DMS79 (cell line): ENCODE results near the gene DHRS12.
A peak's percentile ranks its signal among the peaks of the same experiment; 100 is the strongest.

Experiments used
- DNase-seq: peaks from one replicate; lab custom pipeline; 2025; lab: John Stamatoyannopoulos, UW

DHRS12 gene

GRCh38 chr13:51807041-51807440 lies 3.1 kb upstream of the DHRS12 start:
- DNase-seq: no peak

- no peak for DNase-seq
Measured at GRCh38 chr13:51806566-51806965, 2.6 kb upstream of the DHRS12 start.

- DNase-seq: no peak
Measured at GRCh38 chr13:51805925-51806324, 2.0 kb upstream of the DHRS12 start.

GRCh38 chr13:51805313-51805712 lies 1.4 kb upstream of the DHRS12 start:
- DNase-seq: no peak

GRCh38 chr13:51804295-51805172 lies 571 bp upstream of the DHRS12 start:
- DNase-seq: no peak

- DNase-seq: no peak
Measured at GRCh38 chr13:51802631-51803418, 1.1 kb downstream of the DHRS12 start.

- DNase-seq: peak; percentile 41
Measured at GRCh38 chr13:51801631-51802099, 2.3 kb downstream of the DHRS12 start.

GRCh38 chr13:51800486-51800885 lies 3.5 kb downstream of the DHRS12 start:
- no peak for DNase-seq

GRCh38 chr13:51799261-51799660 lies 4.7 kb downstream of the DHRS12 start:
- DNase-seq: no peak

GRCh38 chr13:51797664-51798488 lies 6.1 kb downstream of the DHRS12 start:
- DNase-seq: peak; percentile 76

GRCh38 chr13:51796546-51796945 lies 7.4 kb downstream of the DHRS12 start:
- no peak for DNase-seq

GRCh38 chr13:51795419-51795818 lies 8.5 kb downstream of the DHRS12 start:
- no peak for DNase-seq

- no peak for DNase-seq
Measured at GRCh38 chr13:51794964-51795363, 9.0 kb downstream of the DHRS12 start.

- no peak for DNase-seq
Measured at GRCh38 chr13:51793570-51794271, 10.2 kb downstream of the DHRS12 start.

GRCh38 chr13:51786425-51787265 lies 17.3 kb downstream of the DHRS12 start:
- no peak for DNase-seq

- peak; percentile 92 for DNase-seq
Measured at GRCh38 chr13:51785712-51786424, 18.1 kb downstream of the DHRS12 start.

GRCh38 chr13:51784097-51784496 lies 19.9 kb downstream of the DHRS12 start:
- no peak for DNase-seq

- no peak for DNase-seq
Measured at GRCh38 chr13:51783428-51784094, 20.4 kb downstream of the DHRS12 start.

GRCh38 chr13:51782026-51782710 lies 21.8 kb downstream of the DHRS12 start:
- DNase-seq: no peak
